HG03103 (cell line): Measurements from ENCODE around the gene KRT39.

Experiments used
- ATAC-seq: cut with Tn5 transposase; IDR thresholded peaks from one replicate; pipeline ENCODE4 v1.9.1; 2021; ENCODE audit warnings: low read depth; ENCODE audit not compliant: unreplicated experiment

KRT39 gene

DNA sequence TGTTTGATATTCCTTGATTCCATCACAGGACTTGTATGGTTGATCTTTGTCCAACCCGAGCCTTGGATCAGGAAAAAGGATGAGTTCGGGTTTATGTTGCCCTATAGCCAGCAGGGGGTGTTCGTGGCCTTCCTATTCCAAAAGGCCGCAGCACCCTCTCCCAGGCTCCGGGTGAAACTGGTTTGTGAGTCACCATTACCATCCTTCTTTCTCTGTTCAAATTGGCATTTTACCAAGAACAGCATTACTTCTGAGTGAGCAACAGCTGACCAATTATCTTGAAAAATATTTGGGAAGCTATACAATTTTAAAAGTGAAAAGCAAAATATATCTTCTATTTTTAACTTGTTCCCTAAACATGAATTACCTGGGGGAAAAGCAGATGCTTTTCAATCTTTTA, 57.4 kb downstream of the KRT39 start:
- ATAC-seq = no peak
